HG02642 (cell line): ENCODE measurements around the gene ITGB6.
"Not testable (repeated sequence)": the region's sequence is repeated elsewhere in the genome, so short reads cannot be mapped to it uniquely, and the experiment has no call there.

Experiments
- ATAC-seq: cut with Tn5 transposase; IDR thresholded peaks from one replicate; pipeline ENCODE4 v1.9.1; 2021; ENCODE audit warnings: mild to moderate bottlenecking; ENCODE audit not compliant: unreplicated experiment, poor library complexity

Gene ITGB6

DNA sequence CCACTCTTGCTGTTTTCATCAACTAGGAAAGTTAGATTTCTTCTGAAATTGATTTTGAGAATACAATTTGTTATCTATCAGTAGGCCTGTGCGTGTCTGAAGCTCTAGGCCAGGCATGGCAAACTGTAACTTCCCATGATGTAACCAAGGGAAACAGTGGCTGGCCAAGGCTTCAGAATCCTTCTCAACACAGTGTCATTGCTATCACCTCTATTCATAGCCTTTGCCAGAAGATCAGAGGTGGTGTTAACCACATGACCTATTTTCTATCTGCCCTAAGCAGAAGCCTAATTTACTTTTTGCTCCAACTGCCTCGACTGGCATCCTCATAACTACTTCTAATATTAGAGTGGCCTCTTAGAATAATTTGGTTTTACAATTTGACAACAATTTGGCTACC is 2.5 kb downstream of the ITGB6 start:
- ATAC-seq, result no peak

DNA sequence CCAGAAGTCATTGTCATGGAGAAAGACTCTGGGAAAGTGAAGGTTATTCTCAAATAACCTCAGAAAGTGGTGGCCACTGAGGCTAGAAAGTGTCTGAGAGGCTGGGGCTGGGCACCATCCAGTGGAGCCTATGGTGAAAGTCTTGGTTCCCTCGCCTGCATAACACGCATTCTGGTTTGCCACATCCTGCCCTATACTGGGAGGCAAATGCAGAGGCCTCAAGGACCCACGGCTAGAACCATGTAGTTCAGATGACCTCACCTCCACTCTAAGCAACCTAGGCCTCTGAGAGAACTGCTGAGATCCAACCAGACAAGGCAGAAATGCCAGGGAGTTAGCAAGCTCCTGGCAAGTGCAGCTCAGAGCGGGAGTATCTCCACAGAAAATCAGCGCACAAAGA is 5.1 kb downstream of the ITGB6 start:
- no peak for ATAC-seq

DNA sequence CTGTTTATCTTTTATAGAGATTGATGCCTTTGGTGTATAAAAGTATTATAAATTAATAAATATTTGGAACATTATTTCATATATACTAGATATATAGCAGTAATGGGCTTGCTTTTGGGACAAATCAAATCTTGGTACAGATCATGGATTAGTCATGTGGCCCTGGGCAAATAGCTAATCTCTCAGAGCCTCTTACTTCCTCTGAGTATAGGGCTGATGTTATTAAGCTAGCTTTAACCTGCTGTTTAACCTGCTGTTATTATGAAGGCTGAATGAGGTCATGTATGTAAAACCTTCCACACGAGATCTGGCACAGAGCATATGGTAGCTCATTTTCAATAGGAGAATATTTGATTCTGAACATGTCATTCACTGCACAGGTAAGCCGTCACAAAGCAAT is 5.7 kb downstream of the ITGB6 start:
- ATAC-seq, result no peak

DNA sequence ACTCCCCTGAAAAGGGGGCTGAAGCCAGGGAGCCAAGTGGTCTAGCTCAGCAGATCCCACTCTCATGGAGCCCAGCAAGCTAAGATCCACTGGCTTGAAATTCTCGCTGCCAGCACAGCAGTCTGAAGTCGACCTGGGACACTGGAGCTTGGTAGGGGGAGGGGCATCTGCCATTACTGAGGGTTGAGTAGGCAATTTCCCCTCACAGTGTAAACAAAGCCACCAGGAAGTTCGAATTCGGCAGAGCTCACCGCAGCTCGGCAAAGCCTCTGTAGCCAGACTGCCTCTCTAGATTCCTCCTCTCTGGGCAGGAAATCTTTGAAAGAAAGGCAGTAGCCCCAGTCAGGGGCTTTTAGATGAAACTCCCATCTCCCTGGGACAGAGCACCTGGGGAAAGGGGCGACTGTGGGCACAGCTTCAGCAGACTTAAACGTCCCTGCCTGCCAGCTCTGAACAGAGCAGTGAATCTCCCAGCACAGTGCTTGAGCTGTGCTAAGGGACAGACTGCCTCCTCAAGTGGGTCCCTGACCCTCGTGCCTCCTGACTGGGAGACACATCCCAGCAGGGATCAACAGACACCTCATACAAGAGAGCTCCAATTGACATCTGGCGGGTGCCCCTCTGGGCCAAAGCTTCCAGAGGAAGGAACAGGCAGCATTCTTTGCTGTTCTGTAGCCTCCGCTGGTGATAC is 18.8 kb downstream of the ITGB6 start:
- not testable (repeated sequence) for ATAC-seq

DNA sequence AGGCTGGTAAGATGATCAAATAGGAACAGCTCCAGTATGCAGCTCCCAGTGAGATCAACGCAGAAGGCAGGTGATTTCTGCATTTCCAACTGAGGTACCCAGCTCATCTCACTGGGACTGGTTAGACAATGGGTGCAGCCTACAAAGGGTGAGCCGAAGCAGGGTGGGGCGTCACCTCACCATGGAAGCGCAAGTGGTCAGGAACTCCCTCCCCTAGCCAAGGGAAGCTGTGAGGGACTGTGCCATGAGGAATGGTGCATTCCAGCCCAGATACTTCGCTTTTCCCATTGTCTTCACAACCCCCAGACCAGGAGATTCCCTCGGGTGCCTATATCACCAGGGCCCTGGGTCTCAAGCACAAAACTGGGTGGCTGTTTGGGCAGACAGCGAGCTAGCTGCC is 19.4 kb downstream of the ITGB6 start:
- ATAC-seq, result not testable (repeated sequence)

DNA sequence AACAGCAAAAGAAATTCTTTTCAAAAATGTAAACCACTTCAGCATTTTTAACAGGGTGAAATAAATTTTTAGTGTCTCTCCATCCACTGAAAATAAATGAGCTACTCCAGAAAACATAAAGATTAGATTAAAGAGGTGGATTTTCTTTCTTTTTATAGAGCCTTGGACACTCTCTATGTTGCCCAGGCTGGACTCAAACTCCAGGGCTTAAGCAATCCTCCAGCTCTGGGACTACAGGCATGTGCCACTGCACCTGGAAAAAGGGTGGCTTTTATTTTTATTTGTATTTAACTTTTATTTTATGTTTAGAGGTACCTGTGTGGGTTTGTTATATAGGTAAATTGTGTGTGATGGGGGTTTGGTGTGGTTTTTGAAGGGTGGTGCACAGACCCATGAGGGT is 19.9 kb downstream of the ITGB6 start:
- ATAC-seq, result no peak

DNA sequence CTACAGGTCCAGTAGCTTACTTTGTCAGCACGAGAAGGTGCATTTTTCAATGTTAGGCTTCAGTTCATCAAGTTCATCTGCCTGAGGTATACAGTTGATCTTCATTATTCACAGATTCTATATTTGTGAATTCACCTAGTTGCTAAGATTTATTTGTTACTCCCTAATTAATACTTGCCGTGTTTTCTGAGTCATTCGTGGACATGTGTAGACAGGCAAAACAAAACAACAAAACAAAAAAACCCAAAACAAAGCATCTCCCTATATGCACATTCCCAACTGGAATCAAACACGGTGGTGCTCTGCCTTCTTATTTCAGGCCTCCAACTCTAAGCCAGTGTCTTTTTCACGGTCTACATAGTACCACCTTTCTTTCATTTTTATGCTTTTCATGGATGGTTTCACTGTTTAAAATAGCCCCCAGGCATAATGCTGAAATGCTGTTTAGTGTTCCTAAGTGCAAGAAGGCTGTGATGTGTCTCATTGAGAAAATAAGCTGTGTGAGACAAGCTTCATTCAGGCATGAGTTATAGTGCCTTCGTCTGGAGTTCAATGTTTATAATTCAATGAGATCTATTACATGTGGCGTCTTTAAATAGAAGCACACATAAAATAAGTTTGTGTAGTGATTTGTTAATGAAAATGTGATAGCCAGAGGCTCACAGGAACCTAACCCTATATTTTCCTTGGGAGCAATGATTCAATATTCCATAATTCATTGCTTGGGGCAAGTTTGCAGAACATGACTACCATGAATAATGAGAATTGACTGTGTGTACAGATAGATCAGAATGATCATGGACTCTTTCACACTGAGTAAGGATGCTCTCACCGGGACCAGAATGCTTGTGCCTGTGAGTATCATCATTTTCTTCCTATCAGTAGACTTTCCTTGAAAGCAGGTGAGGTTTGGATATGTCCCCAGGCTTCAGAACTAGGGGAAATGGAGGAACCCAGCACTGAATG is 24.6 kb downstream of the ITGB6 start:
- ATAC-seq, result no peak

DNA sequence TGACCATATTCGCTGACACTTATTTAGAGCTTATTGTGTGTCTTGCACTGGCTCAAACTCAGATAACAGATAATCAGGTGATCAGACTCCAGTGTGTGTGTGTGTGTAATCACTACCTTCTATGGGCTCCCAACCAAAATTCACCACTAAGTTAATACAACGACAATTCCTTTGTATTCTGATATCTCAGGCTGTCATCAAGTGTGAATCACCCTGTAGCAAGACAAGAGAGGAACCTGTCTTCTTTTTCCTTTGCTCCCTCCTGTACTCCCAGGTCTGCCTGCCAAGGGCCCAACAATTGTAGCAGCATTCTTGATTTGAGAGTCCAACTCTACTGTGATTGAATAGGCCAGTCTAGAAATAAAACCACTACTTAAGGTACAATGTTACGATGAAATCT is 25.8 kb downstream of the ITGB6 start:
- ATAC-seq, result no peak

DNA sequence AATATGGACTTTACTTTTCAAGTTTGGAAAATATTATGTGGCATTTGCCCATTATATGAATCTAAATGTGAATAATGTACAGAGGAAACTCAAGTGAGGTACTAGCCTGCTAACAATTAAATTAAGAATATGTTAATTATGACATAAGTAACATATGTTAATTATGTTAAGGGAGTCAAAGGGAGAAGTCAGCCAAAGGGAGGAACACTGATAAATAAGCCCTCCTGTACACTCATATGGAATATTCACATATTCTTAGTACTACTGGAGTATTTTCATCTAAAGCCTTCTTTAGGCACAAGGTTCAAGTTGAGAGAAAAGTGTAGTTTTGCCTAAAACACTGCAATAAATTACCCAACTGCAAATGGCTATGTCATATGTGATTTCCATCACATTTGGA is 30.1 kb downstream of the ITGB6 start:
- ATAC-seq, result no peak

DNA sequence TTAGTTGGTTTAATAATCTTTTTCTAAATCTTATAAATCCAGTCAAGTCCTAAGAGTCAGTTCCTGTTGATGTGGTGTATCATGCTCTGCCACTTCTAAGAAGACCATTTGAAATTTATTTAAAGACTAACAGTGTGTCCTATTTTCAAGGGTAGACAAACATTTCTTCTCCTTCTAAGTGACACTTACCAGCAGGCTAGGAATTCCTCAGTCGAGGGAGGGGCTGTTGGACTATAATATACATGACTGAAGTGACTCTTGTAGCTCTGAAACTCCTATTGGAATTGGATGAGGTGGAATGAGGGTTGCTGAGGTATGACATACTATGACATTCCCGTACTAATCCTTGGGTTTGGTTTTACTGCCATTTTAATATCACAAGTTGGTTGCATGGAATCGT is 30.6 kb downstream of the ITGB6 start:
- ATAC-seq, result no peak

DNA sequence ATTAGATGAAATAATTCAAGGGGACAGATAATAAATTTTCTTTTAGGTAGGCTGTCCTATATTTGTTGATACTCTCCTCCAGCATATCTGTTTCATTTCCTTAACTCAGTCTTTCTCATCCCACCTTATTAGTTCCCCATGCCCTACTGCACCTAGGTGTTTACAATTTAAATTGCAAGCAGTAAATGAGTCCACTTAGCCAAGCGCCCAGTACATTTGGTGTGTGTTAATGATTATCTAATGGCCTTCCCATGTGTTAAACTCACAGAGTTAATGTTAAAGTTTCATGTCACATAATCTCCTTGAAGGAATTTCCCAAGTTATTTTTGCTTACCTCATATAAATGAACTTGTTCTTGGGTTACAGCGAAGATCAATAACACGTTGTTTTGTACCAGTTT is 31.2 kb downstream of the ITGB6 start:
- ATAC-seq, result no peak

DNA sequence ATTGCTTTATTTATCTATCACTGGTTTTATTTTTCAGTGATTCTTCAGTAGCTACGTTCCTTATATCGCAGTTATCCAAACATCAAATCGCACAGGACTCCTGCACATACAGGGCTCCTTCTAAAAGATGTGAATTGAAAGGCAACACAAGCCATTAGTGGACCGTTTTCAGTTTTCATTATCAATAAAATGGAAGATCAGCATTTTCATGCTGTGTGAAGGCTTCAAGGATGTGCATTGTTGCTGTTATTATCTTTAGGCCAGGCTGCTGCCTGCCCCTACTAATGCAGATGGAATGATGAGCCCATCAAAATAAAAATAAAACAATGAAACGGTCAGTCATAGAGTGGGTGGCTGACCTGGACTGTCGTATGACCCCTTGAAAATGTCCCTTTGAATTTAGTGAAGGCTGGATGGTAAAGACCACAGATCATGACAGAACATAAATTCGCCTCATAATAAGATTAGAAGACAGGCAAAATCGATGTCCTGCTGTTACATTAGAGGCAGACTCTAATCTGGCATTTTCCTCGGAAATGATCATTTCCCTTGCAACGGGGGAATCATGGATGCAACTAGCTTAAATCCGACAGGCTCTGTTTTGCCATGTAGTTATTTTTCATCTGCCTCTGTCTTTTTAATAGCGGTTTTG is 32.9 kb downstream of the ITGB6 start:
- no peak for ATAC-seq

DNA sequence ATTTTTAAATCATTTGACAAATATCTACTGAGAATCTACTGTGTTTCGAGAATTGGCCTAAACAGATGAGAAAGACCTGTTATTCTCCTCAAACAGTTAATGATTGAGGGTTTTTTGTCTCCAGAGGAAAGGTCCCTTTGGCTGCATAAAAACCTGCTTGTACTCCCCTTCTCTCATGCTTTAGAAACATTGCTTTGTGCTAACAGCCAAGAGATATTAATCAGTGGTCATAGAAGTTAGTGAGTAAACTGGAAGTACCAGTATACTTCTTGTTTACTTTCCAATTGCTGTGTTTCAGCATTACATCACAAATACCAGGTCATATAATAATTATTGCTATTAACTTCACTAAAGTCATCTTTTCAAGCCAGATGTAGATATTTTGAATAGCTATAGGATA is 34.1 kb downstream of the ITGB6 start:
- no peak for ATAC-seq

DNA sequence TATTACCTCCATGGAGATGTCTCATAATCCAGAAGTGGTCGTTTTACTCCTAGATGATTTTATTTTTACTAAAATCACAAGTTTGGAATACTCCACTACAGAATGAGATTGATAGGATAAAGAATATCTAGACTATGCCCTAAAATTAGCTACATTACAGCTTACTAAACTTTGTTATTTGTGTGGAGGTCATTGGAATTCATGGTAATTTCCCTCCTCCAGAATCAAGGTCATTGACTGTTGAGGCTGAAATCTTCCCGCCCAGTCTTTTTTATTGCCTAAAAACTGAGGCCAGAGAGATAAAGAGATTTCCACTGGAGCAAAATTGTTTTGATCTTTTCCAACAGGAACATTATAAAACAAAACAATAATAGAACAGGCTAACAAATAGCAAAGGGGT is 35.0 kb downstream of the ITGB6 start:
- ATAC-seq, result no peak

DNA sequence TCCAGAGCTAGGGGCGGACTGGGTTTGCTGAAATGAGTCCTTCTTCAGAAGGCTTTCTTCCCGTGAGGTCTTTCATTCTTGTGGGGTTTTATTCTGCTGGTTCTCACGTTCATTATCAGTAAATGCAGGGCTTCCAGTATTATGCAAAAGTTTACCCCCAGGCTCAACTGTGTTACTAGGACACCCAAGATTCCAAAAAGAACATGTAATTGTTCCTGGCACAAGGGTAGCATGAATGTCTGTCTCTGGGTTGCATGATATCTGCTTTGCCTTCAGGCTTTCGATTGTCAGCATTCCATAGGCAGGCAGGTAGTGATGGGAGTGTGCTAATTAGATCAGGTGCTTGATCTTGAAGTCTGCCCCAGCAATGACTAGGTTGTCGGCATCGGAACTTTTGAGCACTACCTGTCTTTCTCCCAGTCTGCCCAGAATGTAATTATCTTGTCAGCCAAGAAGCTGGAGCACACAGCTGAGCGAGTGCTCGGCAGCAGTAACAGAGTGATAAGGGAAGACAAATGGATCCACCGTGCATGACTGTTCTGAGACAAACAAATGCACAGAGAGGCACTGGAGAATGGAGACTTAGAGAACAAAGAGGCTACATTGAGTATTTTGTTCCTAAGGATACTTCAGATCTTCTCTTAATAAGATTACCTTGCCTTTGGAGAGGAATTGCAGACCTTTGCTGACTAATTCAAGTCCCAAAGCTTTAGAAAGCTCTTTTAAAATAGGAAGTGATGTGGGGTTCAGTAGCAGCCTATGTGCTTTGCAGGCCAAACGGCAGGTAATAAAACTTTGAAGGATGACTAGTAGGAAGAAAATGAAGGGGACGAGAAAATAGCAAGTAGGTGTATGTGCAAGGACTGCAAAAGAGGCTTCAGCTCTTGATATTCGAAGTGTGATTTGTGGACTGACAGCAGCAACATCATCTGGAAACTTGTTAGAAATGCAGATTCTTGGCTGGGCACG is 41.9 kb downstream of the ITGB6 start:
- ATAC-seq, result no peak

DNA sequence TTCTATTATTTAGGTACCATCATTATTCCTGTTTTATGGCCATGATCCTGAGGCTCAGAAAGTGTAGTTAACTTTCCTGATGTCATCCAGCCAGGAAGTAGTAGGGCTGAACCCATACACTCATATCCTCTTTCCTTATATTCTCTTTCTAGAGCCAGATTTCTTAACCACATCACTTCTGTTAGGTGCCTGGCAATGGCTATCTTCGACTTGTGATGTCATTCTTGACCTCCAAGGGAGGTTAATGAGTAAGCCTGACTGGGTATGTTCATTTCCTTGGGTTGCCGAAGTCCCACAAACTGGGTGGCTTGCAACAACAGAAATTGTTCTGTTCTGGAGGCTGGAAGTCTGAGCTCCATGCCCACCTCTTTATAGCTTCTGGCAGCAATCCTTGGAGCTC is 43.4 kb downstream of the ITGB6 start:
- no peak for ATAC-seq

DNA sequence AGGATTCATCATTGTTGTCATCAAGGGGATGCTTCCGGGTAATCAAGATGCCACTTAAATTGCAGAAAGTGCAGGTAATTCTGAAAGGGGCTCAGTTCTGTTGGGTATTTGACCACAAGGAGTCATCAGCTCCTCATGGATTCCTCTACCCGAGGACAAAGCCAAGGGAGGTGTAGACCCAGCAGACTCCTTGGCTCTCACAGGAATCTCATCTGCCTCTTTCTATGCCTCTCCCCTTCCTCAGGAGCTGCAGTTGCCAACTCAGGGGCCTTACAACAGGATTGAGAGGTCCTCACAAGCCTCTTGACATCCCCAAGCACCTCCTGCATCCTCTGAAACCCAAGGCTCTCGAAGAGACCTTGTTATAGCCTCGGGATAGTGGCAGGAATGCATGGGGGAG is 44.0 kb downstream of the ITGB6 start:
- no peak for ATAC-seq

DNA sequence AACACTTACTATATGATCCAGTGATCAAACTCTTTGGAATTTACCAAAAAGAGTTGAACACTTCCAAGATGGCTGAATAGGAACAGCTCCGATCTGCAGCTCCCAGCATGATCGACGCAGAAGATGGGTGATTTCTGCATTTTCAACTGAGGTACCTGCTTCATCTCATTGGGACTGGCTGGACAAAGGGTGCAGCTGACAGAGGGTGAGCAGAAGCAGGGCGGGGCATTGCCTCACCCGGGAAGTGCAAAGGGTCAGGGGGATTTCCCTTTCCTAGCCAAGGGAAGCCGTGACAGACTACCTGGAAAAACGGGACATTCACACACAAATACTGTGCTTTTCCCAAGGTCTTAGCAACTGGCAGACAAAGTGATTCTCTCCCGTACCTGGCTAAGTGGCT is 51.7 kb downstream of the ITGB6 start:
- not testable (repeated sequence) for ATAC-seq

DNA sequence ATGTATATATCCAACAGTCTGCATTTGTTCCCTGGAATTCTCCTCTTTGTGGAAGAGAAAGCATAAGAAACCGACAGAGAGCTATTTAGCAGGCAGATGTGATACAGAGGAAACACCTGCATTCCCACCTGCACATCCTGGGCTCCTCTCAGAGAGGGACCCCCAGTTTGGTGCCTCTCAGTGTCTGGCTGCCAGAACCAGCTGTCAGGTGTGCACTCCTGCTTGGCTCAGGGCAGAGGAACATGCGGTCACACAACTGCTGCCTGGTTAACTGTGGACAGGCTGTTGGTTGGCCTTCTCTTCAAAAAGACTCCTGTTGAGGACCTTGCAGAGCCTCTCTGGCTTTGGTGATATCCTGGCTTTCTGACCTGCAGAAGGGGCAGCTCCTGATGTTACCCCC is 54.6 kb downstream of the ITGB6 start:
- no peak for ATAC-seq
